ENCODE results near the gene TFCP2. TPM values are rescaled to one million over a fixed set of nuclear protein-coding genes. Genes with fewer than 3 reads are reported as not detected.

TFCP2 gene
- total RNA-seq, 1 donor from 2014 or later = 44.9 TPM

GRCh38 chr12:51086933-51087332 lies 86.0 kb downstream of the TFCP2 start:
- Mint-ChIP-seq H3K27ac (no peak overlapping the region), H3K9me3 (no peaks in the 10 kb centered on the region), H3K4me1 (peaks cover 13% of the 10 kb centered on the region), H3K27me3 (ENCODE audit: low read depth) (no peaks in the 10 kb centered on the region), H3K36me3 (peaks cover 2% of the 10 kb centered on the region), H3K4me3 (no peak overlapping the region)
- DNase-seq (ENCODE audit: low spot score in 2 of 2, unreplicated experiment in 2 of 2) = no peak
- no peak for TF ChIP-seq CTCF (IDR thresholded peaks at IDR 0.05; ENCODE audit: unreplicated experiment)

- H3K4me3 Mint-ChIP-seq = no peak overlapping the region
- H3K36me3 Mint-ChIP-seq = peaks cover under 1% of the 10 kb centered on the region
- no peak overlapping the region for H3K27ac Mint-ChIP-seq
- DNase-seq (ENCODE audit: low spot score in 2 of 2, unreplicated experiment in 2 of 2) = no peak
- no peaks in the 10 kb centered on the region for H3K9me3 Mint-ChIP-seq
- peaks cover 22% of the 10 kb centered on the region for H3K4me1 Mint-ChIP-seq
- no peaks in the 10 kb centered on the region for H3K27me3 Mint-ChIP-seq (ENCODE audit: low read depth)
- TF ChIP-seq CTCF (IDR thresholded peaks at IDR 0.05; ENCODE audit: unreplicated experiment) = no peak
Measured at GRCh38 chr12:51085757-51086156, 87.2 kb downstream of the TFCP2 start.

GRCh38 chr12:51083126-51083833 lies 89.7 kb downstream of the TFCP2 start, which contains the start of gene CSRNP2:
Gene CSRNP2 (minus strand): TSS chr12:51083596. CDS start chr12:51076561, 7,035 bp downstream.
- Mint-ChIP-seq H3K4me3 (peak within 1 kb of the TSS; percentile 91), H3K27ac (peak within 1 kb of the TSS; percentile 94), H3K9me3 (no peaks in the 10 kb centered on the region), H3K4me1 (peaks cover 32% of the 10 kb centered on the region), H3K36me3 (peaks cover 7% of the 10 kb centered on the region), H3K27me3 (ENCODE audit: low read depth) (no peaks in the 10 kb centered on the region)
- no peak for TF ChIP-seq CTCF (IDR thresholded peaks at IDR 0.05; ENCODE audit: unreplicated experiment)
- DNase-seq (ENCODE audit: low spot score in 2 of 2, unreplicated experiment in 2 of 2) = peak; percentile 89 to 98

- Mint-ChIP-seq H3K27ac (peak overlapping the region; percentile 87), H3K9me3 (no peaks in the 10 kb centered on the region), H3K4me3 (peak overlapping the region; percentile 91), H3K4me1 (peaks cover 38% of the 10 kb centered on the region), H3K36me3 (peaks cover 7% of the 10 kb centered on the region), H3K27me3 (ENCODE audit: low read depth) (no peaks in the 10 kb centered on the region)
- DNase-seq (ENCODE audit: low spot score in 2 of 2, unreplicated experiment in 2 of 2) = peak in 1 of 2 experiments; percentile 41
- TF ChIP-seq CTCF (IDR thresholded peaks at IDR 0.05; ENCODE audit: unreplicated experiment) = no peak
Measured at GRCh38 chr12:51082561-51083125, 90.3 kb downstream of the TFCP2 start.

- DNase-seq (ENCODE audit: low spot score in 2 of 2, unreplicated experiment in 2 of 2) = no peak
- Mint-ChIP-seq H3K4me3 (peak overlapping the region; percentile 91), H3K9me3 (no peaks in the 10 kb centered on the region), H3K27ac (no peak overlapping the region), H3K36me3 (peaks cover 7% of the 10 kb centered on the region), H3K27me3 (ENCODE audit: low read depth) (no peaks in the 10 kb centered on the region), H3K4me1 (peaks cover 39% of the 10 kb centered on the region)
- no peak for TF ChIP-seq CTCF (IDR thresholded peaks at IDR 0.05; ENCODE audit: unreplicated experiment)
Measured at GRCh38 chr12:51081421-51081820, 91.5 kb downstream of the TFCP2 start.
